PC-9 (cell line): Measurements from ENCODE around the gene SMIM27.

Experiments
- CTCF ChIP-seq: fragments of 200-600 bp; sonication (generic); conservative IDR thresholded peaks from 2 replicates; pipeline ENCODE4 v1.6.1; 2017; ENCODE audit warnings: mixed run types, antibody characterized with exemption, mild to moderate bottlenecking, moderate library complexity
- EZH2 ChIP-seq: fragments of 200-600 bp; sonication (generic); IDR thresholded peaks from 2 replicates; pipeline ENCODE4 v1.8.0; 2017; ENCODE audit warnings: antibody characterized with exemption, low read depth

DNA sequence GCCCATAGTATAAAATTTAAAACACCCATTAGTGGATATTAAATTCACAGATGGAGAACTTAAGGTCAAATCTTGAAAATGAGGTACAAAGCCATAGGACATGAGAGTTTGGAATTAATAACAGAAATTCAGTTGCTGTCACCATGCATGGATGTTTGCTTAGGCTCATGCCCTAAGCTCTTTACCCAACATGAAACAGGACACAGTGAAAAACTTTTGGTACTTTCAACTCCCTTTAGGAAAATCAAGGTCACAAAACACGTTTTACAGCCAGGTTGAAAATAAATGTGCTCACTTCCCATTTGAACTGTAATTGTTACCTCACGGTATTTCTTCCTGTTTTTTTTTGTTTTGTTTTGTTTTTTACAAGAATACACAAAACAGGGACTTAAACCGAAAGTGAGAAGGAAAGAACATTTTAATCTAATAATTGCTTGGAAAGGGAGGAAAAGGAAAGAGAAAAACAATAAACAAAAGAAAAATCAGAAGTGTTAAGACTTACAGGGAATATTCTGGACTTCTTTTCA lies 6.3 kb downstream of the SMIM27 start:
- no peak for TF ChIP-seq CTCF
- no peak for TF ChIP-seq EZH2
